Measurements from ENCODE around the gene CHD9NB. TPM values are rescaled to one million over a fixed set of nuclear protein-coding genes. Genes with fewer than 3 reads are reported as not detected.

Gene CHD9NB
- total and polyA plus RNA-seq, 10 of the 15 experiments (the other 5 are each of a cell fraction or from before 2014, with no cell fraction given) = 0.14 to 1.6 (median 0.73) TPM

- RAD21 ChIA-PET (ENCODE audit: unreplicated experiment) = interaction anchor here (0.6 to 9.9 kb wide), 14 partner anchors 9 to 461 kb away, joined by 3 to 107 read pairs (median 10); no protein-coding TSS in a partner anchor
- H3K79me2 ChIP-seq (ENCODE audit: control insufficient read depth, insufficient read depth, low read length) = peaks cover 64% of the 10 kb centered on the region
- H3K27ac ChIP-seq (ENCODE audit: control insufficient read depth, insufficient read depth) = peak overlapping the region; percentile 69
- no peak overlapping the region for H3K9ac ChIP-seq (ENCODE audit: control insufficient read depth, insufficient read depth, low read length)
- H3K36me3 ChIP-seq (ENCODE audit: control insufficient read depth in 2 of 2, insufficient read depth in 2 of 2, low read length in 1 of 2) = peaks cover 0 to 6% of the 10 kb centered on the region in 2 experiments; a peak in 1 of 4 replicates
- TF ChIP-seq BHLHE40 (IDR thresholded peaks at IDR 0.05; ENCODE audit: borderline replicate concordance in 1 of 2, low read depth in 2 of 2, low read length in 1 of 2) (peak; percentile 35 to 45; a peak in 1 of 4 replicates), ATF7 (IDR thresholded peaks at IDR 0.05; ENCODE audit: low read depth) (0 out of 2 replicates have a peak, but pooled peaks have one; percentile 38), POU2F2 (IDR thresholded peaks at IDR 0.05; ENCODE audit: borderline replicate concordance, low read depth, low read length) (0 out of 3 replicates have a peak, but pooled peaks have one; percentile 63), CHD1 (IDR thresholded peaks at IDR 0.05; ENCODE audit: low read depth, low read length) (no peak), CREM (IDR thresholded peaks at IDR 0.05; ENCODE audit: low read depth) (no peak), MEF2B (IDR thresholded peaks at IDR 0.05; ENCODE audit: partially characterized antibody, poor library complexity, severe bottlenecking) (no peak), IKZF2 (IDR thresholded peaks at IDR 0.05) (0 out of 4 replicates have a peak, but pooled peaks of 1 of the 2 experiments have one; percentile 47), MAX (IDR thresholded peaks at IDR 0.05; ENCODE audit: low read depth, low read length) (no peak), RUNX3 (IDR thresholded peaks at IDR 0.05; ENCODE audit: low read length) (peak; percentile 71), CBFB (IDR thresholded peaks at IDR 0.05; ENCODE audit: low read depth) (no peak), EP300 (IDR thresholded peaks at IDR 0.05; ENCODE audit: borderline replicate concordance in 1 of 2, control insufficient read depth in 1 of 2, low read depth in 2 of 2, low read length in 2 of 2) (peak in 1 of 2 experiments; percentile 8; a peak in 1 of 4 replicates)
- POLR2A ChIA-PET = interaction anchor here (0.8 to 12.5 kb wide), 10 partner anchors 7 to 160 kb away, joined by 3 to 142 read pairs (median 4); no protein-coding TSS in a partner anchor
- DNase-seq (ENCODE audit: low read depth, low spot score) (peak; percentile 62), ATAC-seq (no peak), FAIRE-seq (no peak)
- H3K4me2 ChIP-seq (ENCODE audit: control insufficient read depth, insufficient read depth) = peak overlapping the region; percentile 93
- whole genome bisulfite sequencing (ENCODE audit: insufficient coverage, insufficient replicate concordance, low lambda C conversion rate, missing lambda C conversion rate) = 19% methylated on average over 8 of the region's 8 CpGs
- H3K27me3 ChIP-seq (replicated peaks in 1 of 2; ENCODE audit: control insufficient read depth in 2 of 2, insufficient read depth in 2 of 2, low read length in 1 of 2) = no peaks in the 10 kb centered on the region
- BruUV-seq (replicated peaks) = no TSS peak
- SMC1A ChIA-PET (ENCODE audit: uncharacterized antibody, unreplicated experiment) = interaction anchor here (0.6 to 19.1 kb wide), 17 partner anchors 10 to 1371 kb away, joined by 3 to 270 read pairs (median 9); no protein-coding TSS in a partner anchor
- H3K4me1 ChIP-seq (ENCODE audit: control insufficient read depth, insufficient read depth, low read length) = peaks cover 34% of the 10 kb centered on the region
- intact Hi-C loops (cut with micrococcal nuclease; ENCODE audit: unreplicated experiment) (loop anchor here (5.0 to 10.0 kb wide), 2 partner anchors 55 to 227 kb away; no protein-coding TSS in a partner anchor), in situ Hi-C loops (cut with MboI) (loop anchor here (5.0 kb wide), 1 partner anchor 460 kb away; no protein-coding TSS in a partner anchor)
- peak overlapping the region; percentile 53 for H3K4me3 ChIP-seq
- CTCF ChIA-PET = interaction anchor here (0.7 to 4.9 kb wide), 18 partner anchors 14 to 234 kb away, joined by 3 to 70 read pairs (median 4); no protein-coding TSS in a partner anchor
- H3K9me3 ChIP-seq (replicated peaks; ENCODE audit: control insufficient read depth, insufficient read depth, low read length) = no peaks in the 10 kb centered on the region
- H4K20me1 ChIP-seq (ENCODE audit: control insufficient read depth, insufficient read depth) = no peaks in the 10 kb centered on the region
- no peak overlapping the region; the same call in 1 of the 2 replicates for H2AFZ ChIP-seq (ENCODE audit: control insufficient read depth, low read depth, low read length)
These were observed 5.0 kb upstream of the CHD9NB start for GRCh38 chr16:53057658-53058057.

Data from GM12878 (cell line).